GM18505 (cell line): ENCODE measurements around the gene ZBTB37.
"Not testable (repeated sequence)": the region's sequence is repeated elsewhere in the genome, so short reads cannot be mapped to it uniquely, and the experiment has no call there.

ENCODE experiments used
- ATAC-seq: cut with Tn5 transposase; IDR thresholded peaks from one replicate; pipeline ENCODE4 v1.9.1; 2021; ENCODE audit not compliant: unreplicated experiment
- POLR2A ChIP-seq: IDR thresholded peaks from 4 replicates; pipeline ENCODE4 v1.6.1; 2011; ENCODE audit warnings: borderline replicate concordance; ENCODE audit not compliant: insufficient read depth, insufficient read length; ENCODE audit errors: extremely low read depth

ZBTB37 gene

GRCh38 chr1:173860065-173860464 is 8.1 kb upstream of the ZBTB37 start:
- no peak for TF ChIP-seq POLR2A
- ATAC-seq = no peak

- no peak for ATAC-seq
- peak; percentile 28 for TF ChIP-seq POLR2A
Observed at GRCh38 chr1:173861731-173862145, 6.4 kb upstream of the ZBTB37 start.

DNA sequence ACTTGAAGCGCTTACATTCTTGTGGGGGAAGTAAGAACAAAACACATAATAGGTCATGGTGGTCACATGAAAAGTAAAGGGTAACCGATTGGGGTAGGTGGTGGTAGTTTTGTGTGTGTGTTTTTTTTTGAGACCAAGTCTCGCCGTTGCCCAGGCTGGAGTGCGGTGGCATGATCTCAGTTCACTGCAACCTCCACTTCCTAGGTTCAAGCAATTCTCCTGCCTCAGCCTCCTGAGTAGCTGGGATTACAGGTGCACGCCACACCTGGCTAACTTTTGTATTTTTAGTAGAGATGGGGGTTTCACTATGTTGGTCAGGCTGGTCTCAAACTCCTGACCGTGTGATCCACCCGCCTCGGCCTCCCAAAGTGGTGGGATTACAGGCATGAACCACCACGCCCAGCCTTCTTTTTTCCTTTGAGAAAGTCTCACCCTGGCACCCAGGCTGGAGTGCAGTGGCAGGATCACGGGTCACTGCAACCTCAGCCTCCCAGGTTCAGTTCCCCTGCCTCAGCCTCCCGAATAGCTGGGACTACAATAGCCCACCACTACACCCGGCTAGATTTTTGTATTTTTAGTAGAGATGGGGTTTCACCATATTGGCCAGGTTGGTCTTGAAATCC is 5.9 kb upstream of the ZBTB37 start:
- ATAC-seq = not testable (repeated sequence)

GRCh38 chr1:173862769-173863223 is 5.4 kb upstream of the ZBTB37 start:
- TF ChIP-seq POLR2A = no peak
- no peak for ATAC-seq

- no peak for ATAC-seq
- peak; percentile 58 for TF ChIP-seq POLR2A
Observed at GRCh38 chr1:173863224-173864161, 4.7 kb upstream of the ZBTB37 start.

DNA sequence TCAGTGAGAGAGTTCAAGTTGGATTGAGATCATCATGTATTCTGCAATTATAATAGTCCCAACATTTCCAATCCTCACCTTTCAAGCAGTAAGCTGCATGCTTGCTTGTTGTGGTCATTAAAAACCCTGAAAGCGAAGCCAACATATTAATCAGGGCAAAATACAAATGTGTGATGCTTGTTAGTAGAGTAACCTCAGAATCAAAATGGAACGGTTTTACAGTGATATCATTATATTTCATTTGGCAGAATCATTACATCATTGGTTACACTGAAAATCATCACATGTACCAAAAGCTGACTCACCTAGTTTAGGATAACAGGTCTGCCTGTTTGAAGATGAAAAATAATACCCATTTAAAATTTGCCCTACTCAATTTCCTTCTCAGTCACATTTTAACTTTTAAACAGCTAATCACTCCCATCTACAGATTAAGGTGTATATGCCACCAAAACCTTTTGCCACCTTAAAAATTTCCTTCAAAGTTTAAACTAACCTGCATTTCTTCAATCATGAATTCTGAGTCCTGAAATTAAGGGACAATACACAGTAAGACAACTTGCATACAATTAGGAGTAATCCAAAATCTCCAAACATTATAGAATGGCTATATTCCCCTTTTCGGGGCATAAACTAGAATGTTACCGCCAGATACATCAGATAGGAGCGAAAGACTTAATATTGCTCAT is 3.9 kb upstream of the ZBTB37 start:
- peak; percentile 21 for TF ChIP-seq POLR2A
- no peak for ATAC-seq

DNA sequence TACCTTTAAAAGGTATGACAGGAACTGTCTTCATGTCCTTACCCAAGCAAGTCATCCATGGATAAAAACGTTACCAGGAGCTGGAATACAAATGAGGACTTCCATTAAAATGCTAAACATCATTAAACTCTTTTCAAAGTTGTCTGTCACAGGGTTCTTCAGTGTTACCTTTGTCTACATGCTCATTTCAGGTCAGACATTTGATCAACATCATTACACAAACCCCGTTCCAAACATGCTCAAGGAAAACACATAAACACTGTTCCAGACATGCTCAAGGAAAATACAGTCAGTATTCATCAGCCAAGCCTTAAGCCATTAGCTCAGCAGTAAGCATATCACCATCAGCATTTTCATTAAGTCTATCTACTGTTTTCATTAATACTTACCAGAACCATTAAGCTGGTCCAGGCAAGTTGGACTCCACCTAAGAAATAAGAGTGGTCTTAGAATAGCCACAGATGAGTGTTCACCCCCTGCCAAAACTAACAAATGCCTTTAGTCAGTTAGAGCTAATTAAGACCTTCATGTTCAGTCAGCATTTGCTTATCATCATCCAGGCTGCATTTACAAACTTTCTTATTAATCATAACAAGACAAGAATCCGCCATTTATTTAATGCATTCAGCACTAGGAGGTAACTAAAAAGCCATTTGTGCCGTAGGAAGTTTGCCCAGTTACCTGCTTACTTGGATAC is 2.6 kb upstream of the ZBTB37 start:
- peak; percentile 14 for TF ChIP-seq POLR2A
- no peak for ATAC-seq

DNA sequence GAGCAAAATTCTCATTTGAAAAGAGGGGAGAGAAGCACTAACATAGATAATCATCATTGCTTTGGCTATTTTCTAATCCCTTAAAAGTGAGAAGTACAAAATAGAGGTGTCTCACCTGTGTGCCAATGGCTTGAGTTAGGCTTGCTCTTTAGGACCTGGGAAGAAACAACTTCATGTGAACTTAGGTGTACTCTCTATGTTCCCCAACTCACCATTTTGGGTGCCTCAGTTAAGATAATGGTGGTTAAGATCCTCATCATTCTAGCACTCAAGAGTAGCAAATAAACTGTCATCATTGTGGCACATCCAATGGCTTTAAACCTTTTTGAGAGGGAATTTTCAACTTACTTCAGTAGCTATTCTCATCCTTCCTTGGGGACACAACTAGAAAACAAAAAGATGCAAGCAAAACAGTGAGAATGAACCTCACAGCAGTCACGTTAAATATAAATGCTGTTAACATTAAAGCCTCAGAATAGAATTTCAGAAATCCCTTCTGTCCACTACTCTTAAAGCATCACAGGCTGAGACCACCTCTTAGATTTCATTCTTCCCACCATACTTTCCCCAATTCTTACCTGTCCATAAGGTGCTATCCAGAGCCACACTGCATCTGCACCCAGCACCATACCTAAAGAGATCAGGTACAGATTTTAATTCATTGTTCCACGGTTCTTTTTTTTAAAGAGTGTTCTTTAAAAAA is 1.6 kb upstream of the ZBTB37 start:
- TF ChIP-seq POLR2A = no peak
- ATAC-seq = no peak

GRCh38 chr1:173867141-173867752 is 933 bp upstream of the ZBTB37 start:
- no peak for TF ChIP-seq POLR2A
- no peak for ATAC-seq

- TF ChIP-seq POLR2A = peak; percentile 100
- ATAC-seq = peak; percentile 75
Observed at GRCh38 chr1:173867753-173868265, 371 bp upstream of the ZBTB37 start, which contains the start of gene GAS5. Gene GAS5, minus strand, starts transcription at chr1:173867989.

GRCh38 chr1:173869021-173869359 is 810 bp downstream of the ZBTB37 start:
- ATAC-seq = no peak
- no peak for TF ChIP-seq POLR2A
